AG09319 (cell line): ENCODE results near the gene TXNL4A.
A peak's percentile ranks its signal among the peaks of the same experiment; 100 is the strongest.

Experiments
- DNase-seq: peaks from one replicate; pipeline ENCODE4 v3.0.0-alpha.2; 2010; ENCODE audit warnings: low read depth; ENCODE audit errors: extremely low read depth
- TF ChIP-seq, protein P1 (sequence below): IDR thresholded peaks from 2 replicates; pipeline ENCODE4 v1.5.1; 2011; ENCODE audit warnings: low read depth, mild to moderate bottlenecking, inconsistent platforms, low read length, moderate library complexity

Gene TXNL4A

GRCh38 chr18:79951545-79952455 lies 36.6 kb downstream of the TXNL4A start, which contains the start of gene SLC66A2:
Gene SLC66A2, minus strand, starts transcription at chr18:79951653. Its CDS starts 727 bp downstream, at chr18:79950926.
- peak; percentile 61 for DNase-seq
- TF ChIP-seq, protein P1, sequence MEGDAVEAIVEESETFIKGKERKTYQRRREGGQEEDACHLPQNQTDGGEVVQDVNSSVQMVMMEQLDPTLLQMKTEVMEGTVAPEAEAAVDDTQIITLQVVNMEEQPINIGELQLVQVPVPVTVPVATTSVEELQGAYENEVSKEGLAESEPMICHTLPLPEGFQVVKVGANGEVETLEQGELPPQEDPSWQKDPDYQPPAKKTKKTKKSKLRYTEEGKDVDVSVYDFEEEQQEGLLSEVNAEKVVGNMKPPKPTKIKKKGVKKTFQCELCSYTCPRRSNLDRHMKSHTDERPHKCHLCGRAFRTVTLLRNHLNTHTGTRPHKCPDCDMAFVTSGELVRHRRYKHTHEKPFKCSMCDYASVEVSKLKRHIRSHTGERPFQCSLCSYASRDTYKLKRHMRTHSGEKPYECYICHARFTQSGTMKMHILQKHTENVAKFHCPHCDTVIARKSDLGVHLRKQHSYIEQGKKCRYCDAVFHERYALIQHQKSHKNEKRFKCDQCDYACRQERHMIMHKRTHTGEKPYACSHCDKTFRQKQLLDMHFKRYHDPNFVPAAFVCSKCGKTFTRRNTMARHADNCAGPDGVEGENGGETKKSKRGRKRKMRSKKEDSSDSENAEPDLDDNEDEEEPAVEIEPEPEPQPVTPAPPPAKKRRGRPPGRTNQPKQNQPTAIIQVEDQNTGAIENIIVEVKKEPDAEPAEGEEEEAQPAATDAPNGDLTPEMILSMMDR = no peak

- no peak for DNase-seq
- TF ChIP-seq, protein P1 = no peak
Observed at GRCh38 chr18:79950515-79951341, 37.6 kb downstream of the TXNL4A start.

DNA sequence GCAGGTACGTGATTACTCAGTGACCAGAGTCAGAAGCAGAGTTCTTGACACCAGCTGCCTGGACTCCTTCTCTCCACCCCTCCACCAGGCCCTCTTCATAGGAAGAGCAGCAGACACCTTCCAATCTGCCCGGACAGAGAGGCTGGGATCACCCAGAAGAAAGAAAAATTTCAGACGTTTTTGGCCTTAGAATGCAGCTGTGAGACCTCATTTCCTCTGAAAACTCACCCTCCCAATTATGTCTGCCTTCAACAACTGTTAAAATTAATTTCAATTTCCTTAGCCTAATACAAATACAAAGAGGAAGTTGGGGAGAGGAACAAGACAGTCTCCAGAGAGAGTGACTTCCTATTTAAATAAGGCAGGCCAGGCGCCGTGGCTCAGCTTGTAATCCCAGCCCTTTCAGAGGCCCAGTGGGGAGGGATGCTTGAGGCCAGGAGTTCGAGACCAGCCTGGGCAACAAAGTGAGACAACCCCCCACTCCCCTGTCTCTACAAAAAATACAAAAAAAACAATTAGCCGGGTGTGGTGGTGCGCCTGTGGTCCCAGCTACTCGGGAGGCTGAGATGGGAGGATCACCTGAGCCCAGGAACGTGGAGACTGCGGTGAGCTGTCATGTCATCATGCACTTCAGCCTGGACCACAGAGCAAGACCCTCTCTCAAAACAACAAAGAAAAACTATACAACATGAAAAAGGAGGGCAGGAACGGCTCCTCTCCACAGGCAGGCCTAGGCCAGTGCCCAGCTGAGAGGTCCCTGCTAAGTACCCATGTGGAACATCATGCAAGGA lies 38.5 kb downstream of the TXNL4A start:
- TF ChIP-seq, protein P1 = no peak
- no peak for DNase-seq

- TF ChIP-seq, protein P1 = no peak
- no peak for DNase-seq
Observed at GRCh38 chr18:79948719-79949411, 39.5 kb downstream of the TXNL4A start.

DNA sequence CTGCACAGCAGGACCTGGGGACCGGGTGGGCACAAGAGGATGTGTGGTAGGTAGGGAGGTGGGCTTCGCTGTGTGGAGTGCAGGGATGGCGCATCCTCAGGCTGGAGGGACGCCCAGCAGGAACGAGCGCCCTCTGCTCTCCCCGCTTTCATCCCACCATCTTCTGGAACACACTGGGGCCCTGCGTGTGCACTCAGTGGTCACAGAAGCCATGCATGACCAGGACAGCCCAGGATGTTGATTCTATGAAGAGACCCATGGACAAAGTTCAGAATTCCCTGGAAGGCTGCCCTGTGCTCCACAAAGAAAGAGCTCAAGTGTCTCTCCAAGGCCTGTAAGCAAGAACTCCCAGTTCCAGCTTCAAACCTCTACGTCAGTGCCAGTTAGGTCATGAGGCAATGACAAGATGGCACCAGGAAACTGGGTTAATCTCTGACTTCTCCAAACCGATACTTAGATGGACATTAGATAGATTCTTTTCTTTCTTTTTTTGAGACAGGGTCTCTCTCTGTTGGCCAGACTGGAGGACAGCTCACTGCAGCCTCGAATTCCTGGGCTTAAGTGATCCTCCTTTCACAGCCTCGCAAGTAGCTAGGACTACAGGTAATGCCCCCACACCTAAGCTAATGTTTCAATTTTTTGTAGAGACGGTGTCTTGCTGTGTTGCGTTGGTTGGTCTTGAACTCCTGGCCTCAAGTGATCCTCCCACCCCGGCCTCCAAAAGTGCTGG lies 40.3 kb downstream of the TXNL4A start:
- TF ChIP-seq, protein P1 = no peak

More for the DNA sequence above, 40.3 kb downstream of the TXNL4A start:
- no peak for DNase-seq
